MM.1S (cell line): Measurements from ENCODE around the gene APCDD1L.

ENCODE experiments used
- DNase-seq: peaks from one replicate; pipeline ENCODE4 v3.0.0-alpha.2; 2015
- H2AFZ ChIP-seq: fragments of 300-600 bp; sonication (generic); 2 replicates; pipeline ENCODE4 v1.6.0; 2016; ENCODE audit warnings: antibody characterized with exemption, low read length
- H3F3A ChIP-seq: fragments of 300-600 bp; sonication (generic); 2 replicates; pipeline ENCODE4 v1.6.1; 2016; ENCODE audit warnings: mild to moderate bottlenecking, antibody characterized with exemption, low read length, moderate library complexity, mixed read lengths; ENCODE audit not compliant: insufficient read depth
- H3K27ac ChIP-seq: fragments of 300-600 bp; sonication (generic); 2 replicates; pipeline ENCODE4 v1.5.1; 2016; ENCODE audit warnings: mild to moderate bottlenecking, low read length
- H3K27me3 ChIP-seq: fragments of 300-600 bp; sonication (generic); replicated peaks from 2 replicates; pipeline ENCODE4 v1.6.0; 2016; ENCODE audit warnings: low read length; ENCODE audit not compliant: insufficient read depth
- H3K36me3 ChIP-seq: fragments of 300-600 bp; sonication (generic); replicated peaks from 2 replicates; pipeline ENCODE4 v1.6.1; 2016; ENCODE audit warnings: mild to moderate bottlenecking, low read length, mixed read lengths; ENCODE audit not compliant: insufficient read depth
- H3K4me1 ChIP-seq: fragments of 300-600 bp; sonication (generic); 2 replicates; pipeline ENCODE4 v1.6.1; 2016; ENCODE audit warnings: low read length, mixed read lengths
- H3K4me2 ChIP-seq: fragments of 300-600 bp; sonication (generic); 2 replicates; pipeline ENCODE4 v1.6.0; 2016; ENCODE audit warnings: low read depth, low read length
- H3K4me3 ChIP-seq: fragments of 300-600 bp; sonication (generic); 2 replicates; pipeline ENCODE4 v1.5.1; 2016; ENCODE audit warnings: low read length, mixed read lengths
- H3K79me2 ChIP-seq: fragments of 300-600 bp; sonication (generic); 2 replicates; pipeline ENCODE4 v1.6.1; 2016; ENCODE audit warnings: mixed run types, low read length, mixed read lengths
- H3K9ac ChIP-seq: fragments of 300-600 bp; sonication (generic); 2 replicates; pipeline ENCODE4 v1.6.1; 2016; ENCODE audit warnings: low read length, mixed read lengths
- H3K9me2 ChIP-seq: fragments of 300-600 bp; sonication (generic); replicated peaks from 2 replicates; pipeline ENCODE4 v1.6.1; 2016; ENCODE audit warnings: mild to moderate bottlenecking, low read length, mixed read lengths; ENCODE audit not compliant: insufficient read depth
- H3K9me3 ChIP-seq: fragments of 300-600 bp; sonication (generic); replicated peaks from 2 replicates; pipeline ENCODE4 v1.6.1; 2016; ENCODE audit warnings: mild to moderate bottlenecking, low read length, mixed read lengths; ENCODE audit not compliant: insufficient read depth
- H4K20me1 ChIP-seq: fragments of 300-600 bp; sonication (generic); 2 replicates; pipeline ENCODE4 v1.6.1; 2016; ENCODE audit warnings: mild to moderate bottlenecking, low read length, moderate library complexity, mixed read lengths; ENCODE audit not compliant: insufficient read depth
- EZH2 ChIP-seq: fragments of 300-600 bp; sonication (generic); optimal IDR thresholded peaks from 2 replicates; pipeline ENCODE3; 2017; ENCODE audit warnings: low read depth, mild to moderate bottlenecking, antibody characterized with exemption, low read length, mixed read lengths
- EZH2phosphoT487 ChIP-seq: fragments of 300-600 bp; sonication (generic); IDR thresholded peaks from 2 replicates; pipeline ENCODE4 v1.6.1; 2018; ENCODE audit warnings: antibody characterized with exemption, low read length
- TF ChIP-seq, protein P1 (sequence below): fragments of 300-600 bp; sonication (generic); IDR thresholded peaks from 2 replicates; pipeline ENCODE4 v1.5.1; 2016; ENCODE audit warnings: antibody characterized with exemption, low read length, mixed read lengths

APCDD1L gene

DNA sequence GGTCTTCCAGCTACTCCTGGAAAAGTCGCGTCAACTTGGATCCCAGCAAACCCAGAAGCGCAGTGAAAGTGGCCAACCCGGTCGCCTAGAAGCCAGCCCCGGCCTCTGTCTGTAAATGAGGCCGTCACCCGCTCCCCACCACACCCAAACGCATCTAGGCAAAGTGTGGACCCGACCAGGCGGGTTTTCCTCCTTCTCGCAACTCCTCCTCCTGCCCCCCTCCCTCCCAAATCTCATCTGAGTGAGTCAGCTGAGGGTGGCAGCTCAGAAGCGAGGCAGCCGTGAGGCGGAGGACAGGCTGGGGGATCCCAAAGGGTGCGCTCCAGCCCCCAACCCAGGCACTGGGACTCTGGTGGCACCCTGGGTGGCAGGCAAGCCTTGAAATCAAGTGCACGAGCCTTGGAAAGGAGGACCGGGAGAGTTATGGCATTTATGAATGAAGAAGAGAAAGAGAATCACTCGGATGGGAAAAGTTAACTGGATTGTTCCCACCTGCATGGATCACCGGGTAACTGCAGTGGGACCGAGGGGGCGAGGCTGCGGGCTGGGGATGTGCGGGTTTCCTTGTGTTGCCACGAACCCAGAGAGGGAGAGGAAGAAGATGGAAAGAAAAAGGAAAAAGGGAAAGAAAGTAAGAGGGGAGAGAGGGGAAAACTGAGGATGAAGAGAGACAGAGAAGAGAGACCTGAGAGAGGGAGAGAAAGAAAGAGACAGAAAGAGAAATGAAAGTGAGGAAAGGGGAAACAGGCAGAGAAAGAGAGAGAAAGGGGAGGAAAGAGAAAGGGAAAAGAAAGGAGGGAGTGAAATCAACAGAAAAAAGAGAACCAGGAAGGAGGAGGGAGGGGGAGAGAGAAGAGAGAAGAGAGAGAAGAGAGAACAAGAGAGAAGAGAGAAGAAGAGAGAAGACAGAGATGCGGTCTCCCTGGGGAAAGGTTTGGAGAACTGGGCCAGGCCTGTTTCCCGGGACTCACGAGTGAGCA is at the start of gene APCDD1L:
Gene APCDD1L, minus strand, starts transcription at position 167 of the 980 bp plus-strand sequence. CDS start 692 bp downstream, outside the sequence.
- Histone ChIP-seq H3F3A (no peaks in the 10 kb centered on the region), H3K9ac (no peak within 1 kb of the TSS), H3K27ac (no peak within 1 kb of the TSS), H3K9me3 (no peaks in the 10 kb centered on the region), H2AFZ (no peak within 1 kb of the TSS), H3K79me2 (no peaks in the 10 kb centered on the region), H3K4me3 (no peak within 1 kb of the TSS), H4K20me1 (no peaks in the 10 kb centered on the region), H3K9me2 (no peaks in the 10 kb centered on the region), H3K4me1 (no peaks in the 10 kb centered on the region), H3K36me3 (no peaks in the 10 kb centered on the region), H3K27me3 (peaks cover 71% of the 10 kb centered on the region), H3K4me2 (no peak within 1 kb of the TSS)
- no peak for DNase-seq
- TF ChIP-seq, protein P1, sequence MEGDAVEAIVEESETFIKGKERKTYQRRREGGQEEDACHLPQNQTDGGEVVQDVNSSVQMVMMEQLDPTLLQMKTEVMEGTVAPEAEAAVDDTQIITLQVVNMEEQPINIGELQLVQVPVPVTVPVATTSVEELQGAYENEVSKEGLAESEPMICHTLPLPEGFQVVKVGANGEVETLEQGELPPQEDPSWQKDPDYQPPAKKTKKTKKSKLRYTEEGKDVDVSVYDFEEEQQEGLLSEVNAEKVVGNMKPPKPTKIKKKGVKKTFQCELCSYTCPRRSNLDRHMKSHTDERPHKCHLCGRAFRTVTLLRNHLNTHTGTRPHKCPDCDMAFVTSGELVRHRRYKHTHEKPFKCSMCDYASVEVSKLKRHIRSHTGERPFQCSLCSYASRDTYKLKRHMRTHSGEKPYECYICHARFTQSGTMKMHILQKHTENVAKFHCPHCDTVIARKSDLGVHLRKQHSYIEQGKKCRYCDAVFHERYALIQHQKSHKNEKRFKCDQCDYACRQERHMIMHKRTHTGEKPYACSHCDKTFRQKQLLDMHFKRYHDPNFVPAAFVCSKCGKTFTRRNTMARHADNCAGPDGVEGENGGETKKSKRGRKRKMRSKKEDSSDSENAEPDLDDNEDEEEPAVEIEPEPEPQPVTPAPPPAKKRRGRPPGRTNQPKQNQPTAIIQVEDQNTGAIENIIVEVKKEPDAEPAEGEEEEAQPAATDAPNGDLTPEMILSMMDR = no peak
- TF ChIP-seq EZH2 = no peak

DNA sequence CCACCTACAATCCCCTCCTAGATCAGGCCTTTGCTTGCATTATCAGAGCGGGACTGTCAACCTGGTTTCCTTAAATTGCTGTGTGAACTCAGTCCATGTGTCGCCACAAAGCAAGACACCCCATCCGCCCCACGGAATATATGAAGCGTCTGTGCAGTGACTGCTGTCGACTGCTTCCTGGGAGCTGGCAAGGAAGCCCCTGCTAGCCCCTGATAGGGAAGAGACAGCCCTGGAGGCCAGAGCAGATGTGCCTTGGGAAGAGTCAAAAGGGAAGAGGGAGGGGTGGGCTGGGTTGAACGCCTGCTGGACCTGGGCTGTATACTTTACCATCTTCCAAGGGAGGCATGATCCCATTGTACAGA is 44.1 kb upstream of the APCDD1L start:
- no peak for DNase-seq
- no peaks in the 10 kb centered on the region for H3K9me2 ChIP-seq
- H3K9ac ChIP-seq = no peak overlapping the region
- no peaks in the 10 kb centered on the region for H3K4me1 ChIP-seq
- TF ChIP-seq EZH2phosphoT487 = no peak
- no peak for TF ChIP-seq EZH2
- no peak overlapping the region for H3K27ac ChIP-seq
- H3K27me3 ChIP-seq = peaks cover 79% of the 10 kb centered on the region
- no peaks in the 10 kb centered on the region for H4K20me1 ChIP-seq
- H3K79me2 ChIP-seq = no peaks in the 10 kb centered on the region
- H3K9me3 ChIP-seq = no peaks in the 10 kb centered on the region
- H3F3A ChIP-seq = no peaks in the 10 kb centered on the region
- no peak overlapping the region for H3K4me3 ChIP-seq
- no peak overlapping the region for H3K4me2 ChIP-seq
- no peak overlapping the region for H2AFZ ChIP-seq
- H3K36me3 ChIP-seq = no peaks in the 10 kb centered on the region

DNA sequence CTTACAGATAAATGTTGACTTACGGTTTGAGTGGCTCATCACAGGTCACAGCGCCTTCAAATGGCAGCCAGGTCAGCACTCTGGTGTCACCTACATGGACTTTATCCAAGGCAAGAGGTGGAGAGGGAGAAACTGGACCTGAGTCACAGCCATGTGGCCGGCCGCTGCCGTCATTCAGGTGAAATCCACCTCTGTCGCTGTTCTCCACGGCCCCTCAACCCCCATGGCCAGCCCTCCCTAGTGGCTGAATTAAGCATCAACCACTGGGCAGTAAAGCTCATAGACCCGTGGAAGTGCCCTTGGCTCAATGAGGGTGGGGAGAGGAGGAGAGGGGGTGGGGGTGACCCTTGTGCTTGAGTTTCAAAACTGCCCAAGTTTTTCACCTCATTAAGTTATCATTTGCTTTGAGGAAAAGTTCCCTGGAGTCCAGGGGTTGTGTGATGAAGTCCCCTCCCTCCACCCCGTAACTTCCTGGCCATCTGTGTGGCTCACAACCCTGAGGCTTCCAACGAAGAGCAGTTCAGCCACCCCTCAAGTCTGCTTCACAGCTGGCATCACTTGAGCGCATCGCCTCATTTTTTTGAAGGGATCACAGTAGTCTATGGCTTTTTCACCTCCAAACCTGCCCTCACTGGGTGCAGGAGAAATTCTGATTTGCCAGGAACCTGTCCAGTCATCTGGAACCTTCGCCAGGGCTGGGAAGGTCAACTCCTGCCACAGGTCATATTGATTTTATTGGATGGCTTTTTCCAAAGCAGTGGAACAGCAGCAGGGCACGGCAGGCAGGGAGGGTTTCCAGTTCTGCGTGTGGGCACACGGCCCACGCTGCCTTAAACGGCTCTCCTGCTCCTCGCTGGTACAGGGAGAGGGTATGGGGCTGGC is 43.5 kb upstream of the APCDD1L start:
- no peak overlapping the region for H3K4me2 ChIP-seq
- no peaks in the 10 kb centered on the region for H3K36me3 ChIP-seq
- H2AFZ ChIP-seq = no peak overlapping the region
- H3K27ac ChIP-seq = no peak overlapping the region
- no peaks in the 10 kb centered on the region for H3K9me2 ChIP-seq
- H3K27me3 ChIP-seq = peaks cover 85% of the 10 kb centered on the region
- no peaks in the 10 kb centered on the region for H3K4me1 ChIP-seq
- H4K20me1 ChIP-seq = no peaks in the 10 kb centered on the region
- TF ChIP-seq EZH2 (no peak), EZH2phosphoT487 (no peak)
- TF ChIP-seq, protein P1 = no peak
- no peak overlapping the region for H3K4me3 ChIP-seq
- no peaks in the 10 kb centered on the region for H3F3A ChIP-seq
- H3K9me3 ChIP-seq = no peaks in the 10 kb centered on the region
- H3K79me2 ChIP-seq = no peaks in the 10 kb centered on the region
- DNase-seq = no peak
- H3K9ac ChIP-seq = no peak overlapping the region
